Measurements from ENCODE around the gene TRAK1.

DNA sequence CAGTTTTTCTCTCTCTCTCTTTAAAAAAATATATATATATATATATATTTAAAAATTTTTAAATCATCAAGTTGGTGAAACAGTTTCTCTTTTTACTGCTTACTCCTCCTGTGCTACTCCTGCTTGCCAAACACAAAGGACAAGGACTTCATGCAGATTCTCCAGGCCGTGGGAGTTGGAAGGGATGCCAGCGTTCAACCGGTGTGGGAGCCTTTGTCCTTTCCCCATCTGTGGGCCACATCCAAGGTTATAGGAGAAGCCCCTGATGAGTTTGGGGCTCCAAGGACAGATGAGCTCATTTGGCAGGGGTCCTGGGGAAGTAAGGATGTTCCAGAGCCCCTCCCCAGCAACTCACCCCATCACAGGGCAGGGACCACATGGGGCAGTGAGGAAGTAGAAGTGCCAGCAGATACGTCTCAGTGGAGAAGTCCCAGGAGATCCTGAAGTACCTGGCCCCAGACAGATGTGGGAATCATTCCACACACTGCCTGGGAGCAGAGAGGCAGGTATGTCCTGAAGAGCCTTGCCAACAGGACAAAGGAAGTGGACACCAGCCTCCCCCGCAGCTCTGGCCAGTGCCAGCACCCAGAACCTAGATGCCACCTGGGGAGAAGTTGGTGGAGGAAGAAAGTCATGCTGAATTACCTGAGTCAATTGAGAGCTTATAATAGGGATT is 138.2 kb downstream of the TRAK1 start:
- no peak for TF ChIP-seq POLR2AphosphoS5 (IDR thresholded peaks at IDR 0.05; ENCODE audit: low read depth)
- TF ChIP-seq, protein P1, sequence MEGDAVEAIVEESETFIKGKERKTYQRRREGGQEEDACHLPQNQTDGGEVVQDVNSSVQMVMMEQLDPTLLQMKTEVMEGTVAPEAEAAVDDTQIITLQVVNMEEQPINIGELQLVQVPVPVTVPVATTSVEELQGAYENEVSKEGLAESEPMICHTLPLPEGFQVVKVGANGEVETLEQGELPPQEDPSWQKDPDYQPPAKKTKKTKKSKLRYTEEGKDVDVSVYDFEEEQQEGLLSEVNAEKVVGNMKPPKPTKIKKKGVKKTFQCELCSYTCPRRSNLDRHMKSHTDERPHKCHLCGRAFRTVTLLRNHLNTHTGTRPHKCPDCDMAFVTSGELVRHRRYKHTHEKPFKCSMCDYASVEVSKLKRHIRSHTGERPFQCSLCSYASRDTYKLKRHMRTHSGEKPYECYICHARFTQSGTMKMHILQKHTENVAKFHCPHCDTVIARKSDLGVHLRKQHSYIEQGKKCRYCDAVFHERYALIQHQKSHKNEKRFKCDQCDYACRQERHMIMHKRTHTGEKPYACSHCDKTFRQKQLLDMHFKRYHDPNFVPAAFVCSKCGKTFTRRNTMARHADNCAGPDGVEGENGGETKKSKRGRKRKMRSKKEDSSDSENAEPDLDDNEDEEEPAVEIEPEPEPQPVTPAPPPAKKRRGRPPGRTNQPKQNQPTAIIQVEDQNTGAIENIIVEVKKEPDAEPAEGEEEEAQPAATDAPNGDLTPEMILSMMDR (IDR thresholded peaks at IDR 0.05; ENCODE audit: insufficient read depth, low read length) = no peak
